ENCODE data around the gene KREMEN2. TPM values are rescaled to one million over a fixed set of nuclear protein-coding genes. Genes with fewer than 3 reads are reported as not detected.

Gene KREMEN2
- total RNA-seq, 1 donor from 2014 or later: 0.04 TPM

GRCh38 chr16:3001316-3001715 is 37.2 kb downstream of the KREMEN2 start:
- DNase-seq (ENCODE audit: low read depth): no peak
- no peak overlapping the region for H3K4me3 ChIP-seq (ENCODE audit: low read depth, low read length)
- no peak for TF ChIP-seq CTCF (IDR thresholded peaks at IDR 0.05; ENCODE audit: insufficient read depth, low read length, poor library complexity, severe bottlenecking)
- H3K36me3 ChIP-seq (ENCODE audit: control insufficient read depth, insufficient read depth, low read length): no peaks in the 10 kb centered on the region
- H3K27me3 ChIP-seq (ENCODE audit: control insufficient read depth, insufficient read depth, low read length): peaks cover 8% of the 10 kb centered on the region

- H3K36me3 ChIP-seq (ENCODE audit: control insufficient read depth, insufficient read depth, low read length): no peaks in the 10 kb centered on the region
- peaks cover 4% of the 10 kb centered on the region for H3K27me3 ChIP-seq (ENCODE audit: control insufficient read depth, insufficient read depth, low read length)
- peak; percentile 94 for DNase-seq (ENCODE audit: low read depth)
- peak overlapping the region; percentile 7 for H3K4me3 ChIP-seq (ENCODE audit: low read depth, low read length)
- TF ChIP-seq CTCF (IDR thresholded peaks at IDR 0.05; ENCODE audit: insufficient read depth, low read length, poor library complexity, severe bottlenecking): peak; percentile 57
Observed at GRCh38 chr16:3003582-3004270, 39.7 kb downstream of the KREMEN2 start.

DNA sequence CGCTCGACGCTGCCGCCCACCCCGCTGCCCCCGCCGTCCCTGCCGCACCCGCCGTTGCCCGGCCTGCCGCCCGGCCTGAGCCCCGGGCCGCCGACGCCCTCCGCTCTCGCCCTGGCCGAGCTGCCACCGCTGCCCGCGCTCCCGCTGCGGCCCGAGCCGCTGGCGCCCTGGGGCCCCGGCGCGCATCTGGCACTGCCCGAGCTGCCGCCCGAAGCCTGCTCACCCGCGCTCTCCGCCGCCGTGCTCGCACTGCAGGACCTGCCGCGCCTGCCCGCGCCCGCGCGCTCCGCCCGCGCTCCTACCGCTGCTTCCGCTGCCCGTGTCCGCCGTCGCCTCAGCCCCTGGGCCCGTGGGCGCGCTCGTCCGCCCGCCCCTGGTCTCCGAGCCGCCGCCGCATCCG is 40.2 kb downstream of the KREMEN2 start:
- H3K36me3 ChIP-seq (ENCODE audit: control insufficient read depth, insufficient read depth, low read length): no peaks in the 10 kb centered on the region
- peaks cover 4% of the 10 kb centered on the region for H3K27me3 ChIP-seq (ENCODE audit: control insufficient read depth, insufficient read depth, low read length)
- DNase-seq (ENCODE audit: low read depth): no peak
- peak overlapping the region; percentile 7 for H3K4me3 ChIP-seq (ENCODE audit: low read depth, low read length)
- no peak for TF ChIP-seq CTCF (IDR thresholded peaks at IDR 0.05; ENCODE audit: insufficient read depth, low read length, poor library complexity, severe bottlenecking)

GRCh38 chr16:3004781-3005284 is 40.8 kb downstream of the KREMEN2 start:
- H3K36me3 ChIP-seq (ENCODE audit: control insufficient read depth, insufficient read depth, low read length): no peaks in the 10 kb centered on the region
- H3K27me3 ChIP-seq (ENCODE audit: control insufficient read depth, insufficient read depth, low read length): peaks cover 4% of the 10 kb centered on the region
- H3K4me3 ChIP-seq (ENCODE audit: low read depth, low read length): peak overlapping the region; percentile 21
- TF ChIP-seq CTCF (IDR thresholded peaks at IDR 0.05; ENCODE audit: insufficient read depth, low read length, poor library complexity, severe bottlenecking): no peak
- DNase-seq (ENCODE audit: low read depth): no peak

DNA sequence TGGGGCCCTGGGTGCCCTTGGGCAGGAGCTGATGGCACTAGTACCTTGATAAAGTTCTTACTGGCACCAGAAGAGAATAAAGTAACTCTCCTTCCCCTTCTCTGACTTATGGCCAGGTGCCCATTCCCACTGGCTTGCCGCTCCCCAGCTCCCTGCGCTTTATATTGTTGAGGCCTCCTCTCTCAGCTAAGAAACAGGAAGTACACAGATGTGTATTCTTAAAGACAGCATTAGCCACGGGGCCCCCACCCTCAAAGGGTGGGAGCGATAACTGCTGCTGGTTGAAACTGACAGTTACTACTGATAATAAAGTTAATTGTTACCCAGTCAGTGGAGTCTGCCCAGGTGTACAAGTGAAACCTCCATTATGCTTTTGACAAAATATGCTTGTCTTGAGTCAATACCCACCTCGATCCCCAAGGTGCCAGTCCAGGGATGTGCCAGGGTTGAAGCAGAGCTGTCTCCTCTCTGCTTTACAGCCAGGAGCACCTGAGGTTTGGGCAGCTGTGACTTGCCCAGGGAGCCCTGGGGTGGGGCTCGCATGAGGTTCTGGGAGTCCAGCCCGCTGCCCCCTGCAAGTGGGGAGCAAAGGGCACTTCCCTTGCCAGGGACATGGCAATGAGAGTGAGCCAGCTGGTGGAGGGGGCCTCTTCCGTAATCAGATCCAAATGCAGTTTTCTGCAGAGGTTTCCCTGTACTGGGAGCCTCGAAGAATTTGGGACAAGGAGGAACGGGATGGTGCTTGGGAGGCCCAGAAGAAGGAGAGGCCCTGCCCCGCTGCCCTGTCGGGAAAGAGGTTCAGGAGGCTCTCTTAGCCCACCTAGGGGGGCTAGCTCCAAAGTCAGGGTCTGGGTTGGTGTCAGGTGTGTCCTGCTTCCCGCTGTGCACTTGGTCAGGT is 43.2 kb downstream of the KREMEN2 start:
- no peaks in the 10 kb centered on the region for H3K36me3 ChIP-seq (ENCODE audit: control insufficient read depth, insufficient read depth, low read length)
- no peak for DNase-seq (ENCODE audit: low read depth)
- H3K27me3 ChIP-seq (ENCODE audit: control insufficient read depth, insufficient read depth, low read length): peaks cover 10% of the 10 kb centered on the region
- H3K4me3 ChIP-seq (ENCODE audit: low read depth, low read length): no peak overlapping the region
- no peak for TF ChIP-seq CTCF (IDR thresholded peaks at IDR 0.05; ENCODE audit: insufficient read depth, low read length, poor library complexity, severe bottlenecking)
